ENCODE measurements around the gene FRMD6. TPM values are rescaled to one million over a fixed set of nuclear protein-coding genes. Genes with fewer than 3 reads are reported as not detected.

The FRMD6 gene
- total RNA-seq, 1 donor from 2014 or later, result 17.8 TPM

- Mint-ChIP-seq H3K4me3 (ENCODE audit: low read depth) (no peak overlapping the region), H3K36me3 (ENCODE audit: low read depth) (peaks cover 7% of the 10 kb centered on the region), H3K27me3 (ENCODE audit: low read depth) (no peaks in the 10 kb centered on the region), H3K27ac (no peak overlapping the region), H3K4me1 (ENCODE audit: low read depth) (peaks cover 8% of the 10 kb centered on the region), H3K9me3 (no peaks in the 10 kb centered on the region)
- intact Hi-C loops (cut with micrococcal nuclease), result no loop called here
- no peak for DNase-seq (ENCODE audit: low spot score)
Observed at GRCh38 chr14:51717766-51718165, 66.1 kb downstream of the FRMD6 start.

GRCh38 chr14:51719955-51720354 lies 68.2 kb downstream of the FRMD6 start:
- Mint-ChIP-seq H3K9me3 (no peaks in the 10 kb centered on the region), H3K4me3 (ENCODE audit: low read depth) (no peak overlapping the region), H3K36me3 (ENCODE audit: low read depth) (peaks cover 7% of the 10 kb centered on the region), H3K4me1 (ENCODE audit: low read depth) (peaks cover 8% of the 10 kb centered on the region), H3K27me3 (ENCODE audit: low read depth) (no peaks in the 10 kb centered on the region), H3K27ac (no peak overlapping the region)
- DNase-seq (ENCODE audit: low spot score), result no peak
- intact Hi-C loops (cut with micrococcal nuclease), result no loop called here

GRCh38 chr14:51723990-51724389 lies 72.3 kb downstream of the FRMD6 start:
- Mint-ChIP-seq H3K4me1 (ENCODE audit: low read depth) (peaks cover 4% of the 10 kb centered on the region), H3K27ac (no peak overlapping the region), H3K9me3 (no peaks in the 10 kb centered on the region), H3K4me3 (ENCODE audit: low read depth) (no peak overlapping the region), H3K27me3 (ENCODE audit: low read depth) (no peaks in the 10 kb centered on the region), H3K36me3 (ENCODE audit: low read depth) (peaks cover 15% of the 10 kb centered on the region)
- intact Hi-C loops (cut with micrococcal nuclease), result no loop called here
- DNase-seq (ENCODE audit: low spot score), result no peak

DNA sequence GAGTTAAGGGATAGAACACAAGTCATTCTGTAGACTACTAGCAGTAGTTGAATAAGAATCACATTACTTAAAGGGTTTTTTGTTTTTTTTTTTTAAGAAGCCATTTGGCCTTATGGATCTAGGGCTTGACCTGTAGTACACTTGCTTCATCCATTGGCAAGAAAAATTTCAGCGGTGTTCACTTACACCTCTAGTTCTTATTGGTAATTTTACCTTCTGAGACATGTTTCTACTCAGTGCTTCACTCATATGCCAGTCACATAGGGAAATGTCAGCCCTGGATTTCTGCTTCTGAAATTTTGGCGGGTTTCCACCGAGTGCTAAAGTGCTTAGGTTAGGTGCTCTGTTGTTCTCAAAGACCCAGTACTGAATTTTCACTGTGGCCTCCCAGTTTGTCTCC lies 72.9 kb downstream of the FRMD6 start:
- intact Hi-C loops (cut with micrococcal nuclease), result no loop called here
- H3K4me3 Mint-ChIP-seq (ENCODE audit: low read depth), result no peak overlapping the region
- H3K4me1 Mint-ChIP-seq (ENCODE audit: low read depth), result peaks cover 4% of the 10 kb centered on the region
- no peaks in the 10 kb centered on the region for H3K9me3 Mint-ChIP-seq
- no peak overlapping the region for H3K27ac Mint-ChIP-seq
- peaks cover 15% of the 10 kb centered on the region for H3K36me3 Mint-ChIP-seq (ENCODE audit: low read depth)
- no peak for DNase-seq (ENCODE audit: low spot score)
- no peaks in the 10 kb centered on the region for H3K27me3 Mint-ChIP-seq (ENCODE audit: low read depth)

- H3K9me3 Mint-ChIP-seq, result no peaks in the 10 kb centered on the region
- H3K4me1 Mint-ChIP-seq (ENCODE audit: low read depth), result peaks cover 4% of the 10 kb centered on the region
- no peak for DNase-seq (ENCODE audit: low spot score)
- intact Hi-C loops (cut with micrococcal nuclease), result no loop called here
- H3K27me3 Mint-ChIP-seq (ENCODE audit: low read depth), result no peaks in the 10 kb centered on the region
- no peak overlapping the region for H3K4me3 Mint-ChIP-seq (ENCODE audit: low read depth)
- H3K27ac Mint-ChIP-seq, result no peak overlapping the region
- peaks cover 15% of the 10 kb centered on the region for H3K36me3 Mint-ChIP-seq (ENCODE audit: low read depth)
Observed at GRCh38 chr14:51725061-51725460, 73.4 kb downstream of the FRMD6 start.

DNA sequence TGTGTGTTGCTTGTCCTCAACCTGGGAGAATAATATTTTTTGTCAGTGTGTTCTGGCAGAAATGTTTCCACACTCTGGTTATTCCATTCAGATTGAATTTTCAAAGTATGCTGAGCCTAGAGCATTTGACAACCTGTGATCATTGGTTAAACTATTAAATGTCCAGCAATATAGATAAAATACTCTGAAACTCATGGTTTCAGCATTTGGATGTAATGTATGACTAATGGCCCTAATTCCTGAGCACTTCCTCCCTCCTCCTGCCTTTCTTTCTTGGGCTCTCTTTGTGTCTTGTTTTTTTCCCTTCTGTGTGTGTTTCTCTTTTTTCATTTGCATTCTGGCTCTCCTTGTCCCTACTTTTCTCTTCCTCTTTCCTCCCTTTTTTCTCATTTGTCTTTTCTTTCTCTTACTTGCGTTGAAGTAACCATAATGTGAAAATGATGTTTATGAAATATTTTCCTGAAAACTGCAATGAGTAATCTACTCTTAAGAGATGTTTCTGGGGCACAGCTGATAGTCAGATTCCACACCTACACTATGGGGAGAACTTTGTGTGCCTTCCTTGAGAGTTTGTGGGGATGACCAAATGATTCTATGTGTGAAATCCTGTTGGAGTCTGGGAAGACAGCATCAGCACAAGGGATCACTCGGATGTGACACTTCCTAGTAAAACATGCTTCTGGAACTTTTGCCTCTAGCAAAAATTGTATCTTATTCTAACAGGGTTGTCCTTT lies 74.6 kb downstream of the FRMD6 start:
- no peaks in the 10 kb centered on the region for H3K27me3 Mint-ChIP-seq (ENCODE audit: low read depth)
- H3K4me3 Mint-ChIP-seq (ENCODE audit: low read depth), result no peak overlapping the region
- no peak overlapping the region for H3K27ac Mint-ChIP-seq
- no peaks in the 10 kb centered on the region for H3K9me3 Mint-ChIP-seq
- peaks cover 15% of the 10 kb centered on the region for H3K36me3 Mint-ChIP-seq (ENCODE audit: low read depth)
- intact Hi-C loops (cut with micrococcal nuclease), result no loop called here
- DNase-seq (ENCODE audit: low spot score), result no peak
- peaks cover 4% of the 10 kb centered on the region for H3K4me1 Mint-ChIP-seq (ENCODE audit: low read depth)

GRCh38 chr14:51727526-51727925 lies 75.8 kb downstream of the FRMD6 start:
- Mint-ChIP-seq H3K27ac (no peak overlapping the region), H3K36me3 (ENCODE audit: low read depth) (peaks cover 9% of the 10 kb centered on the region), H3K27me3 (ENCODE audit: low read depth) (no peaks in the 10 kb centered on the region), H3K4me1 (ENCODE audit: low read depth) (peaks cover 2% of the 10 kb centered on the region), H3K4me3 (ENCODE audit: low read depth) (no peak overlapping the region), H3K9me3 (no peaks in the 10 kb centered on the region)
- intact Hi-C loops (cut with micrococcal nuclease), result no loop called here
- DNase-seq (ENCODE audit: low spot score), result no peak

GRCh38 chr14:51730098-51730497 lies 78.4 kb downstream of the FRMD6 start:
- intact Hi-C loops (cut with micrococcal nuclease), result no loop called here
- peaks cover 9% of the 10 kb centered on the region for H3K36me3 Mint-ChIP-seq (ENCODE audit: low read depth)
- no peak overlapping the region for H3K4me3 Mint-ChIP-seq (ENCODE audit: low read depth)
- peaks cover 2% of the 10 kb centered on the region for H3K27me3 Mint-ChIP-seq (ENCODE audit: low read depth)
- H3K27ac Mint-ChIP-seq, result no peak overlapping the region
- peaks cover 2% of the 10 kb centered on the region for H3K4me1 Mint-ChIP-seq (ENCODE audit: low read depth)
- H3K9me3 Mint-ChIP-seq, result no peaks in the 10 kb centered on the region
- no peak for DNase-seq (ENCODE audit: low spot score)

DNA sequence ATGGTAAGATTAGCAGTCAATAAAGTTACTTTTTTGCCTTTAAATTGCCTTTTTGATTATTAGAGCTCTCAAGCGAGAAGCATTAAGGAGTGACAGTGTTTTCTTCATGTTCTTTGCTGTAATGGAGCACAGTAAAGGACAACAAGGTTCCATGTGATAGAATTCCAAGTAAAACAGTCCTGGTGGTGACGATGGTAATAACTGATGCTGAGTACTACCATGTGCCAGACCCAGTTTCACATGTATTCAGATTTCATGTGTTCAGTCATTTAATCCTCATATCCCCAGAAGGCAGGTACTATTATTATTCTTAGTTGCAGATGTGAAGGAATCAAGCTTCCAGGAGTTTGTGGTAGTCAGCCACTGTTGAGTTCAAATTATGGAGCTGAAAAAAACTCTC lies 79.0 kb downstream of the FRMD6 start:
- Mint-ChIP-seq H3K4me1 (ENCODE audit: low read depth) (peaks cover 2% of the 10 kb centered on the region), H3K9me3 (no peaks in the 10 kb centered on the region), H3K36me3 (ENCODE audit: low read depth) (peaks cover 9% of the 10 kb centered on the region), H3K27ac (no peak overlapping the region), H3K27me3 (ENCODE audit: low read depth) (peaks cover 4% of the 10 kb centered on the region), H3K4me3 (ENCODE audit: low read depth) (no peak overlapping the region)
- intact Hi-C loops (cut with micrococcal nuclease), result no loop called here
- DNase-seq (ENCODE audit: low spot score), result no peak

GRCh38 chr14:51732494-51733112 lies 80.9 kb downstream of the FRMD6 start:
- intact Hi-C loops (cut with micrococcal nuclease), result no loop called here
- Mint-ChIP-seq H3K36me3 (ENCODE audit: low read depth) (peaks cover 4% of the 10 kb centered on the region), H3K4me1 (ENCODE audit: low read depth) (peaks cover 1% of the 10 kb centered on the region), H3K27ac (no peak overlapping the region), H3K9me3 (no peaks in the 10 kb centered on the region), H3K4me3 (ENCODE audit: low read depth) (no peak overlapping the region), H3K27me3 (ENCODE audit: low read depth) (peaks cover 14% of the 10 kb centered on the region)
- no peak for DNase-seq (ENCODE audit: low spot score)

DNA sequence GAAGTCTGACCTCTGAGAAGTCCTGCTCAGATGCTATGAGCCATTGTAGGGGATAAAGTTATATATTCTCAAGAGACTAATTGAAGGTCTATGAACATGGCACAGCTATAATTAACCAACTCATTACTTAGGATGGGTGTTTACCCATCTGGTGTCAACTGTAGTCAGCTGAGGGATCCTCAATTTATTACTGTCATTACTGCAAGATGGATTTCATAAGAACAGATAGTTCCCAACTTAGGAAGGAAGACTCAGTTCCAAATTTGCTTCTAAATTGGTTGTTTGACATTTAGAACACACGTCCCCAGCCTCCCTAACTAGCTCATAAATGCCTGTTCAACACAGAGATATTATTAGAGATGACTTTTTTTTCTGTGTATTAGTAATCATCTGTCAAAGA lies 81.4 kb downstream of the FRMD6 start:
- Mint-ChIP-seq H3K27ac (no peak overlapping the region), H3K4me3 (ENCODE audit: low read depth) (no peak overlapping the region), H3K4me1 (ENCODE audit: low read depth) (no peaks in the 10 kb centered on the region), H3K36me3 (ENCODE audit: low read depth) (peaks cover 1% of the 10 kb centered on the region), H3K27me3 (ENCODE audit: low read depth) (peaks cover 16% of the 10 kb centered on the region), H3K9me3 (no peaks in the 10 kb centered on the region)
- intact Hi-C loops (cut with micrococcal nuclease), result no loop called here
- no peak for DNase-seq (ENCODE audit: low spot score)

- no peaks in the 10 kb centered on the region for H3K4me1 Mint-ChIP-seq (ENCODE audit: low read depth)
- no peaks in the 10 kb centered on the region for H3K36me3 Mint-ChIP-seq (ENCODE audit: low read depth)
- DNase-seq (ENCODE audit: low spot score), result no peak
- intact Hi-C loops (cut with micrococcal nuclease), result no loop called here
- no peak overlapping the region for H3K4me3 Mint-ChIP-seq (ENCODE audit: low read depth)
- H3K9me3 Mint-ChIP-seq, result no peaks in the 10 kb centered on the region
- peaks cover 21% of the 10 kb centered on the region for H3K27me3 Mint-ChIP-seq (ENCODE audit: low read depth)
- H3K27ac Mint-ChIP-seq, result no peak overlapping the region
Observed at GRCh38 chr14:51735851-51736250, 84.1 kb downstream of the FRMD6 start.

DNA sequence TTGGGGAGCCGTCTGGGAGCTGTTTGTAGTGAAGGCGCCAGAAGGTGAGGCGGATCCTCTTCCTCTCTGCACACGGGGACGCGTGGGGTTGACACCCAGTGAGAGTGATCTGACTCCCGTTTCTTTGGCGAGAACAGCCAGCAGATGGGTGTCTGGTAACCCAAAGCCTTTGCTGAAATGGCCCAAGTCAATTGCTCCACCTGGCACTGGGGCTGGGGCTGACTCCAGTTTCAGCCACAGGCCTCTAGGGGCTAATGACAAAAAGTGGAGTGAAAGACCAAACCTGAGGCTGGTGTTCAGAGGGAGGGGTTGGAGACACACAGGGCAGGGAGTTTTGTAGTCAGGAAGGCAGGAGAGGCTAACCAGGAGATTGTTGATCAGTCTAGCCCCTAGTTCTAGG lies 87.0 kb downstream of the FRMD6 start:
- no peaks in the 10 kb centered on the region for H3K9me3 Mint-ChIP-seq
- no peaks in the 10 kb centered on the region for H3K4me1 Mint-ChIP-seq (ENCODE audit: low read depth)

More for the DNA sequence above, 87.0 kb downstream of the FRMD6 start:
- Mint-ChIP-seq H3K27ac (no peak overlapping the region), H3K36me3 (ENCODE audit: low read depth) (no peaks in the 10 kb centered on the region), H3K4me3 (ENCODE audit: low read depth) (no peak overlapping the region), H3K27me3 (ENCODE audit: low read depth) (peaks cover 20% of the 10 kb centered on the region)
- no peak for DNase-seq (ENCODE audit: low spot score)
- intact Hi-C loops (cut with micrococcal nuclease), result no loop called here
